HG02588 (cell line): ENCODE measurements around the gene ECI1.

ENCODE experiments used
- ATAC-seq: cut with Tn5 transposase; IDR thresholded peaks from one replicate; pipeline ENCODE4 v1.9.1; 2021; ENCODE audit warnings: mild to moderate bottlenecking, moderate library complexity; ENCODE audit not compliant: unreplicated experiment

Gene ECI1

GRCh38 chr16:2234813-2235170 is 16.6 kb downstream of the ECI1 start:
- ATAC-seq, result no peak

- ATAC-seq, result no peak
Observed at GRCh38 chr16:2233872-2234812, 17.2 kb downstream of the ECI1 start.

GRCh38 chr16:2233046-2233775 is 18.2 kb downstream of the ECI1 start:
- no peak for ATAC-seq

- no peak for ATAC-seq
Observed at GRCh38 chr16:2232094-2232990, 19.0 kb downstream of the ECI1 start.

GRCh38 chr16:2231016-2231931 is 20.1 kb downstream of the ECI1 start:
- no peak for ATAC-seq

GRCh38 chr16:2230376-2230775 is 21.0 kb downstream of the ECI1 start:
- ATAC-seq, result no peak

- no peak for ATAC-seq
Observed at GRCh38 chr16:2229632-2230250, 21.6 kb downstream of the ECI1 start.

GRCh38 chr16:2229091-2229490 is 22.3 kb downstream of the ECI1 start:
- no peak for ATAC-seq

- no peak for ATAC-seq
Observed at GRCh38 chr16:2228161-2228824, 23.1 kb downstream of the ECI1 start.

- no peak for ATAC-seq
Observed at GRCh38 chr16:2226918-2227317, 24.5 kb downstream of the ECI1 start.

- no peak for ATAC-seq
Observed at GRCh38 chr16:2226245-2226793, 25.1 kb downstream of the ECI1 start.

- ATAC-seq, result peak; percentile 12
Observed at GRCh38 chr16:2223942-2224486, 27.4 kb downstream of the ECI1 start.

GRCh38 chr16:2223221-2223941 is 28.0 kb downstream of the ECI1 start, which contains the start of gene E4F1:
TSS of gene E4F1 (plus strand) at chr16:2223591. CDS start at chr16:2223614, 23 bp downstream.
- ATAC-seq, result peak; percentile 90

GRCh38 chr16:2216330-2216729 is 35.1 kb downstream of the ECI1 start:
- no peak for ATAC-seq

- peak; percentile 84 for ATAC-seq
Observed at GRCh38 chr16:2214719-2214968, 36.7 kb downstream of the ECI1 start, which contains the start of gene PGP. TSS of gene PGP (minus strand) at chr16:2214840. CDS start at chr16:2214777, 63 bp downstream.

- peak; percentile 3 for ATAC-seq
Observed at GRCh38 chr16:2213817-2214718, 37.3 kb downstream of the ECI1 start.
